Raji (cell line): ENCODE results near the gene OR10H4.

Experiments used
- POLR2A ChIP-seq: IDR thresholded peaks from 2 replicates; pipeline ENCODE4 v1.6.1; 2011; ENCODE audit warnings: low read depth, low read length, control low read depth; ENCODE audit not compliant: insufficient read depth

OR10H4 gene

DNA sequence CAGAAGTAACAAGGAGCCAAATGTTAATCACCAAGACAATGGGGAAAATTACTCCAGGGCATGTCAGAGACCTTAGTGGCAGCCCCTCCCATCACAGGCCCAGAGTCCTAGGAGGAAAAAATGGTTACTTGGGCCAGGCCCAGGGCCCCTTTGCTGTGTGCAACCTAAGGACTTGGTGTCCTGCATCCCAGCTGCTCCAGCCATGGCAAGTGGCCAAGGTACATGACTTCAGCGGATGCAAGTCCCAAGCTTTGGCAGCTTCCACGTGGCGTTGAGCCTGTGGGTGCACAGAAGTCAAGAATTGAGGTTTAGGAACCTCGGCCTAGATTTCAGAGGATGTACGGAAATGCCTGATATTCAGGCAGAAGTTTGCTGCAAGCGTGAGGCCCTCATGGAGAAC lies 46.7 kb downstream of the OR10H4 start:
- TF ChIP-seq POLR2A: no peak

DNA sequence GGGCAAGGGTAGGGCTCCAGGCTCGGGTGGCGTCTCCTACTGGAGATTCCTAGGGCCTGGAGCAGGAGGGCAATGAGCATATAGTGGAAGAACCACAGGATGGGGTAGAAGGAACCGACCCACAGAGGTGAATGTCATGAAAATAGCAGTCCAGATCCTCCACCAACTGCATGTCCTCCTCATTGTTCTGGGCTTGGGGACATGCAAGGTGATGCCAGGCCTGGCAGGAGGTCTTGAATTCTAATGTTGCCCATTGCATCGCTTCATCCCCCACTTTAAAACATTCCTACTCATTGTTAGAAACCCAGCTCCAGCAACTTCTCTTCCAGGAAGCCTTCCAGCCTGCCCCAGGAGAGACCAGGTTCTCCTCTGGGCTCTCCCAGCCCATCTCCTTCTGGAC lies 49.4 kb downstream of the OR10H4 start:
- TF ChIP-seq POLR2A: no peak
